ENCODE results near the gene BATF3.
A peak's percentile ranks its signal among the peaks of the same experiment; 100 is the strongest.

BATF3 gene

DNA sequence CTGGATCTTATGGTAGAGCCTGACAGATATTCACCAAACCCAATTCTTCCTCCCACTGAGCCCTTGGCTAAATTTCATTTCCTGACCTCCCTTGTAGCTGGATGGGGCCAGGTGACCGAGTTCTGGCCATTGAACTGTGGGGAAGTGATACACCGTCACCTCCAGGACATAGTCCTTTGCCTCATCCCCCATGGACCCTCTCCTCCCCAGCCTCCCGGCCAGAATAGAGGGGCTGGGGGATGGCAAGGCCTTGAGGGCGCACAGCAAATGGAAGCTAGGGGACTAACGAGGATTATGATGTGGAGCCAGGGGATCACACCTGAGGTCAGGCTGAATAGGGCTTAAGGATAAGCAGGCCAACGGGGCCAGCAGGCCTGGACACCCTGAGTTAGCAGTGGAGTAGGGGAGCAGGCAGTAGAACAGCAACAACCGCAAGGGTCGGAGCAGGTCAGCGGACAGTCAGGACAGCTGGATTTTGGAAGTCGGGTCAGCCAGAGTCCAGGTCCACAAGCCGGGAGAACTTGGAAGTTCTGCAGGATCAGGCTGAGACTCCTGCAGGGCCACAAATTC, 15.0 kb downstream of the BATF3 start:
- no peak for DNase-seq (ENCODE audit: low read depth in 2 of 2)

- DNase-seq (ENCODE audit: low read depth in 2 of 2): no peak
Observed at GRCh38 chr1:212684076-212684475, 15.6 kb downstream of the BATF3 start.

- peak; percentile 32 to 59 for DNase-seq (ENCODE audit: low read depth in 2 of 2)
Observed at GRCh38 chr1:212683357-212683722, 16.3 kb downstream of the BATF3 start.

DNA sequence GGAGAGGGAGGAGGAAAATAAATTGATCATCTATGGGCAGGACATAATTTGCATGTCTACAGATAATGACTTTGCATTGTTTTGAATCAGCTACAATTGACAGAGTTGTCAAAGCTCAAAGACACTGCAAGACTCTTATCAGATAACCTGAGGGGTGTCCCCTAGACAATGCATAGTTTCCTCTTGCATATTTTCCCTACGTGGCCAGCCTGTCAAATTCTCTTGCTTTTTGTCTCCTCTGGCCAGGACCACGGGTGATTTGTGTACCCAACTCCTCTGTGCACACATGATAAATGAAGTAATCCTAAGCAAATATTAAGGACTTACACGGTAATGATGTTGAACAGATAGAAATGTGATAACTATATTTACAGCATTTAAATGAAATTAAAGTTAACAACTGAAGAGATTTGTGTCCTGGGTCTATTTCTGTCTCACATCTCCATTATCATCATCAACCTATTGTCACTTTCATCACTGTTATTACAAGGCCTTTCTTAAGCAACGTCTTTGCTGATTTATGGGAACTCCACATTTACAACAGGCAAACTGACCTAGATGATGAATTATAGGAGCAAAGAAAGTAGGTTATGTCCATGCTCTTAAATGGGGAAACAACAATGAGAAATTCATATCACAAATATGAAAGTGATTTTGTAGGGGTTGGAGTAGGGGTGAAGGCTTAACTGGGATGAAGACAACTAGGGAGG, 18.8 kb downstream of the BATF3 start:
- no peak for DNase-seq (ENCODE audit: low read depth in 2 of 2)

GRCh38 chr1:212678456-212679410, 20.9 kb downstream of the BATF3 start:
- DNase-seq (ENCODE audit: low read depth in 2 of 2): no peak

DNA sequence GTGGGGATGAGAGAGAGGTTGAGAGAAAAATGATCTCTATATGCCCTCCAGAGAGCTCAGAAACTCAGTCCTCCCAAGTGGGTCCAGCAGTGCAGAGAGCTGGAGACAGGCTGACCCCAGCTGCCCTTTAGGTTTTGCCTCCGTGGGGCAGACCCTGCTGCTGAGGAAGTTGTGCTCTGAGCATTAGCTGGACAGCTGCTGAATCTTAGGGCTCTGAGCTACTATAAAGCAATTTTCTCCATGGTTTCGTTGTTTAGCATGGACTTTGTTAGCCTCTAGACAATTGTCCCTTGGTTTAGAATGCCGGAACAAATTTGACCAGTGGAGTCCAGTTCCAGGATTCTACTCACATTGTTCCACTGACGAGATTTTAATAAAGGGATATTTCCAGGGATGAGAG, 22.1 kb downstream of the BATF3 start:
- DNase-seq (ENCODE audit: low read depth in 2 of 2): no peak

- no peak for DNase-seq (ENCODE audit: low read depth in 2 of 2)
Observed at GRCh38 chr1:212677136-212677535, 22.5 kb downstream of the BATF3 start.

DNA sequence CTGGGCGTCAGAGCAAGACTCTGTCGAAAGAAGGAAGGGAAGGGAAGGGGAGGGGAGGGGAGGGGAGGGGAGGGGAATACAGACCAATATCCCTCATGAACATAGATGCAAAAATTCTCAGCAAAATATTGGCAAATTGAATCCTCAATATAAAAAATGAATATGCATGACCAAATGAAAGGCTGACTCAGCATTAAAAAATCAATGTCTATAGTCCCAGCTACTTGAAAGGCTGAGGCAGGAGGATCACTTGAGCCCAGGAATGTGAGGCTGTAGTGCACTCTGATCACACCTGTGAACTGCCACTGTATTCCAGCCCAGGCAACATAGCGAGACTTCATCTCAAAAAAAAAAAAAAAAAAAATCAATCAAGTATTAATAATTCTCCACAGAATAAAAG, 24.0 kb downstream of the BATF3 start:
- no peak for DNase-seq (ENCODE audit: low read depth in 2 of 2)

GRCh38 chr1:212674872-212675271, 24.8 kb downstream of the BATF3 start:
- no peak for DNase-seq (ENCODE audit: low read depth in 2 of 2)

DNA sequence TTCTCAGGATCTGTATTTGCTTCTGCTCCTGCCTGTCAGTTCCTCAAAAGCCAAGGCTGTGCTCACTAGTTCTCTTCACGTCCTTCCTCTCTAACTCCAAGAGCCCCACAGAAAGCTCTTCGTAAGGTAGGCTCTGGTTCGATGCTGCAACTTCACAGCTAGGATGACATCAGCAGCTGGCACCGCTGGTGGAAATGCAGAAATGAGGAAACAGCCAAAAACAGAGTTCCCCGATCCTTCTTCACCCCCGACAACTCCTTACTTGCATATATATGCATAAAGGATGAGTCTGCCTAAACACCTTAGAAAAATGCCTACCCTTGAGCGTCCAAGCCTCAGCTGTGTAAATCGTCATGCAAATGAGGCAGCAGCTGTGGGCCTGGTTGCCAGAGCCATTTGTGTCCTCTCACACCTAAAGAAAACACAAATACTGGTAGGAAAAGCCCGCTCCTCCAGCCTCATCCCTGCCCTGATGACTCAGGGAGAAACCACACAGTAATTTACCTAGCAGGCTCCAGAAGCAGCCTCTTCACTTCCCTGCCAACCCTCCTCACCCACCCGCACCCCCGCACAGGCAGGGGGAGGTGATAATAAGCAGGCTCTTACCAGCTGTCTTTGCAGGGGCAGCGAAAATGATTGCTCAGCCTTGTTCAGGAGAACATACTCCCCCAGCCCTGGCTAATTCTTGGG, 28.2 kb downstream of the BATF3 start:
- no peak for DNase-seq (ENCODE audit: low read depth in 2 of 2)

GRCh38 chr1:212670882-212671281, 28.8 kb downstream of the BATF3 start:
- no peak for DNase-seq (ENCODE audit: low read depth in 2 of 2)

- no peak for DNase-seq (ENCODE audit: low read depth in 2 of 2)
Observed at GRCh38 chr1:212670301-212670700, 29.3 kb downstream of the BATF3 start.

GRCh38 chr1:212669600-212669999, 30.0 kb downstream of the BATF3 start:
- DNase-seq (ENCODE audit: low read depth in 2 of 2): no peak

DNA sequence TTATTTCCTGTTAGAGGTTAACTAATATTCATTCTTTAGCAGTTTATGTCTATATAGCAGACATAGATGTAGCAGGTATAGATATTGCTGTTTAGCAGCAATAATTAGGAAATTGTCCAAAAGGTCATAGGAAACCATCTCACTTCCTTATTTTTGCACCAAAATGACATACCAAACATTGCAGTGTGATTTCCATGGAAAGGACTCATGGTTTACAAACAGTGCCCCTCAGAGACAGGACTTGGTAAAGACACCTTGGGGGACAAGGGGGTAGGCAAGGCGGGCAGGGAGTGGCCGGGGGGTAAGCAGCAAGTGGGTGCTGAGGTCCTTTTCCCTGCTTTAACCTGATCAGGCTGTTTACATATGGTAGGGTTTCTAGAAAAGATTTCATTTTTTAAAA, 30.5 kb downstream of the BATF3 start:
- DNase-seq (ENCODE audit: low read depth in 2 of 2): no peak

DNA sequence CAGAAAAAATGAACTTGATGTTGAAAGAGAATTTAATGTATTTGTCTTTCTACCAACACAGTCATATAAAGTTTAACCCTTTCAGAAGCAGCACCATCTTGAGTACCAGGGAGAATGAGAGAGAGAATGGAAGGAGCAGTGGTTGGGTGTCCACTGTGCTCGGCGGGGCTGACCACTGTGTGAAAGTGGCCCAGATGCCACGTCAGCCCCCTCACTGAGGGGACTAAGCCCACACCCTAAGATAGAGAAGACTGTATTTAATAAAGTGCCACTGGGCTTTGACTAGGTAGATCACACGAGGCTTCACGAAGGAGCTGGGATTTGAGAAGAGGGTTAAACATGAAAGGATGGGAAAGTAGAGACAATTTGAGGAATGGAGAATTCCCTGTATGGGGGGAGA, 31.2 kb downstream of the BATF3 start:
- no peak for DNase-seq (ENCODE audit: low read depth in 2 of 2)

GRCh38 chr1:212667223-212668139, 32.2 kb downstream of the BATF3 start:
- DNase-seq (ENCODE audit: low read depth in 2 of 2): no peak

DNA sequence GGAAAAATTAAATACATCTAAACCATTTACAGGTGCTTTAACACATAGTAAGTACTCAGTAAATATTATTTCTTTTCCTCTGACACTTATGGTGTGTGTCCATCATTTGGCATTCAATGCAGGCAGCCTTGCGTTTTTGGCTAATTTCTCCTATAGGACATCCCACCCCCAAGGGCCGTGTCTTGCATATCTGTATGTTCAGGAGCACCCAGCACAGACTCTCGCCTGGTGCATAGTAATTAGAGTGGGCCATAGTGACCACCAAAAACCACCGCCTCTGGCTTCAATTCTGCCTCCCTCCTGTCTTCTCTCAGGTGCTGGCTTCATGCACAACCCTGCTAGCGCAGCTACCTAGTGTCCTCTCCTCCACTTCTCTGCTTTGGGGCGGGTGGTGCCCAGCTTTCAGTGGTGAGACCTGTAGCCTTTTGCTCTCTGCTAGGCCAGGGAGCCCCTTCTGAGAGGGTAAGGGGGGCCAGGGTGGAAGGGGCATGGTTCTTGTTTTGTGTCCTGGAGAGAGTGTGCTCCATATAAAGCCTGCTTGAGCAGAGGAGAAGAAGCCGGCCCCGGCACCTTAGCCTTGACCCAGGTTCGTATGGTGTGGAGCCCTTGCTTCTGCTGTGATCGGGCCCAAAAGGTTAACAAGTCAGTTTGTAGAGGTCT, 33.4 kb downstream of the BATF3 start:
- DNase-seq (ENCODE audit: low read depth in 2 of 2): no peak

GRCh38 chr1:212665241-212666115, 34.2 kb downstream of the BATF3 start:
- peak; percentile 65 to 81 for DNase-seq (ENCODE audit: low read depth in 2 of 2)

DNA sequence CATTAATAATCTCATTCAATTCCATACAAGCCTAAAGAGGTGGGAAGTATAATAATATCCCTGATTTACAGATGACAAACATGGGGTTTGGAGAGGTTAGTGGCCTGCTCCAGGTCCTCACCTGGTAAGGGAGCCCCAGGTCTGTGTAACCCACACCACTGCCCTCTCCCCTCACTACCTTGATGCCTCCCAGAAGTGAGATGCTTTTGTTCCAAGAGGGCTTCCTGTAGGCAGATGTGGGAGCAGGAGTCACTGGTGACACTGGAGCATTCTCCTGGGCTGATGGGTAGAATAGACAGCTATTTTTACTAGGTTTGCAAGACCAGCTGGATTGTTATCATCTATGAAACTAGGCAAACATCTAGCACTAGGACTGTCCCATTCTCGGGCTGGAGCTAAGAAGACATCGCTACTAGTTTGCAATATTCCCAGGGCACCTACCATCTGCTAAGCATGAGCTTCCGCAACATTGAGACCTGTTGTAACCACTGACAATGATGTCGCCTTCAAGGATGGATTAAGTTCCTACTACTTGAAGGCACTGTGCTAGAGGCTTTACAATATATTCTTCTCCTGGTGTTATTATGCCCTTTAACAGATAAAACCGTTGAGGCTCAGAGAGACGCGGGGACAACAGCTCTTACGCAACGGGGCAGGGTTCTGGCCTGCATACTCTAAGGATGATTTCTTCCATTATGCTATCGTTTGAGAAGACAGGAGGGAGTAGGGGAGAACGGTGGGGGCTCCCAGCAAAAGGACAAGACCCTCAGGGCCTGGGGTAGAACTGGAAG, 35.0 kb downstream of the BATF3 start:
- no peak for DNase-seq (ENCODE audit: low read depth in 2 of 2)

All from stimulated activated CD4-positive, alpha-beta T cell treated with anti-CD3 and anti-CD28 coated beads, Interleukin-15, amount 100 ng/mL, for 48 hours (primary cell).